ENCODE data around the gene PTRHD1. TPM values are rescaled to one million over a fixed set of nuclear protein-coding genes. Genes with fewer than 3 reads are reported as not detected.
A peak's percentile ranks its signal among the peaks of the same experiment; 100 is the strongest.

The PTRHD1 gene
- total RNA-seq, 1 donor from 2014 or later, result 25.9 TPM

GRCh38 chr2:24833821-24834732 lies 40.9 kb upstream of the PTRHD1 start:
- DNase-seq (ENCODE audit: low spot score), result no peak
- no peaks in the 10 kb centered on the region for H3K27me3 Mint-ChIP-seq (ENCODE audit: low read depth)
- peaks cover 24% of the 10 kb centered on the region for H3K36me3 Mint-ChIP-seq (ENCODE audit: low read depth)
- intact Hi-C loops (cut with micrococcal nuclease), result no loop called here
- no peaks in the 10 kb centered on the region for H3K9me3 Mint-ChIP-seq
- no peak overlapping the region for H3K4me3 Mint-ChIP-seq (ENCODE audit: low read depth)
- H3K4me1 Mint-ChIP-seq (ENCODE audit: low read depth), result no peaks in the 10 kb centered on the region
- H3K27ac Mint-ChIP-seq, result no peak overlapping the region

GRCh38 chr2:24832931-24833701 lies 39.9 kb upstream of the PTRHD1 start:
- peak overlapping the region; percentile 1 for H3K27ac Mint-ChIP-seq
- no peak for DNase-seq (ENCODE audit: low spot score)
- H3K9me3 Mint-ChIP-seq, result no peaks in the 10 kb centered on the region
- H3K36me3 Mint-ChIP-seq (ENCODE audit: low read depth), result peaks cover 24% of the 10 kb centered on the region
- no peak overlapping the region for H3K4me3 Mint-ChIP-seq (ENCODE audit: low read depth)
- H3K27me3 Mint-ChIP-seq (ENCODE audit: low read depth), result no peaks in the 10 kb centered on the region
- no peaks in the 10 kb centered on the region for H3K4me1 Mint-ChIP-seq (ENCODE audit: low read depth)
- intact Hi-C loops (cut with micrococcal nuclease), result no loop called here

DNA sequence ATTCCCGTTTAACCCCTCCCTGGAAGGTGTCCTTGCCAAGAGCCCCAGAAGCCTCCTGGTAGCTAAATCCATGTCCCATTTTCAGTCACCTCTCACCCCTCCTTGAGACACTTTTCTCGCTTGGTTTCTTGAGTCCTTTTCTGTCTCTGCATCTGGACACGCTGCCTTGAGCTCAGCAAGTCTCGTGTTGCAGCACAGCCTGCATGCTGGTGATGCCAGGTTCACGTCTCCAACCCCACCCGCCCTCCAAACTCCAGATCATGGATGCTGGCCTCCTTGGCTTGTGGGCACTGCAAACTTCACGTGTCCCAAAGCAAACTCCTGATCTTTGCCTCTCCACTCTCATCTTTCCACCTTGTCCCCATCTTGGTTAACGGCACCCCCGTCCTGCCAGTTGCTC lies 39.3 kb upstream of the PTRHD1 start:
- H3K36me3 Mint-ChIP-seq (ENCODE audit: low read depth), result peaks cover 30% of the 10 kb centered on the region
- H3K9me3 Mint-ChIP-seq, result no peaks in the 10 kb centered on the region
- H3K4me3 Mint-ChIP-seq (ENCODE audit: low read depth), result no peak overlapping the region
- no peaks in the 10 kb centered on the region for H3K27me3 Mint-ChIP-seq (ENCODE audit: low read depth)
- intact Hi-C loops (cut with micrococcal nuclease), result no loop called here
- no peak for DNase-seq (ENCODE audit: low spot score)
- H3K4me1 Mint-ChIP-seq (ENCODE audit: low read depth), result no peaks in the 10 kb centered on the region
- no peak overlapping the region for H3K27ac Mint-ChIP-seq

DNA sequence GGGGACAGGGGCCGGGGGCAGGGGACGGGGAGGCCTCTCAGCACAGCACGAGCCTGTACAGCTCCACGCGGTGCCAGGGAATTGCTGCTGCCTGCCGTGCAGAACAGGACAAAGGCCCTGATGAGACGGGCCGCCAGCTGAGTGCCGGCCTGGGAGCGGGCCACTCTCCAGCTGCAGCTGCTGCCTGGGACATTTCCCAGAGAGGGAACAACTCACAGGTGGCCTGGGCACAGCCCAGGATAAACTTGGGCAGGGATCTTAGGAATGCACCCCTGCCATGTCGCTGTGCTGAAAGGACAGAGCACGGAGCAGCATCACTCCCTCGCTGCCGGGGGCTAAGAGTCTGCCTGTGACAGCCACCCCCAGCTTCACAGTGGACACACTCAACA lies 38.9 kb upstream of the PTRHD1 start:
- no peaks in the 10 kb centered on the region for H3K27me3 Mint-ChIP-seq (ENCODE audit: low read depth)
- intact Hi-C loops (cut with micrococcal nuclease), result no loop called here
- peaks cover 4% of the 10 kb centered on the region for H3K4me1 Mint-ChIP-seq (ENCODE audit: low read depth)
- H3K27ac Mint-ChIP-seq, result no peak overlapping the region
- H3K4me3 Mint-ChIP-seq (ENCODE audit: low read depth), result no peak overlapping the region
- no peak for DNase-seq (ENCODE audit: low spot score)
- H3K36me3 Mint-ChIP-seq (ENCODE audit: low read depth), result peaks cover 30% of the 10 kb centered on the region
- H3K9me3 Mint-ChIP-seq, result no peaks in the 10 kb centered on the region

- H3K27me3 Mint-ChIP-seq (ENCODE audit: low read depth), result no peaks in the 10 kb centered on the region
Measured at GRCh38 chr2:24831221-24832072, 38.3 kb upstream of the PTRHD1 start.

GRCh38 chr2:24830786-24831185 lies 37.6 kb upstream of the PTRHD1 start:
- no peak overlapping the region for H3K27ac Mint-ChIP-seq
- DNase-seq (ENCODE audit: low spot score), result no peak
- no peaks in the 10 kb centered on the region for H3K27me3 Mint-ChIP-seq (ENCODE audit: low read depth)
- no peak overlapping the region for H3K4me3 Mint-ChIP-seq (ENCODE audit: low read depth)
- no peaks in the 10 kb centered on the region for H3K9me3 Mint-ChIP-seq
- intact Hi-C loops (cut with micrococcal nuclease), result no loop called here
- H3K4me1 Mint-ChIP-seq (ENCODE audit: low read depth), result peaks cover 17% of the 10 kb centered on the region
- H3K36me3 Mint-ChIP-seq (ENCODE audit: low read depth), result peaks cover 29% of the 10 kb centered on the region

More at GRCh38 chr2:24831221-24832072, 38.3 kb upstream of the PTRHD1 start:
- intact Hi-C loops (cut with micrococcal nuclease), result no loop called here
- Mint-ChIP-seq H3K4me3 (ENCODE audit: low read depth) (no peak overlapping the region), H3K27ac (no peak overlapping the region), H3K4me1 (ENCODE audit: low read depth) (peaks cover 11% of the 10 kb centered on the region), H3K9me3 (no peaks in the 10 kb centered on the region), H3K36me3 (ENCODE audit: low read depth) (peaks cover 26% of the 10 kb centered on the region)
- DNase-seq (ENCODE audit: low spot score), result no peak

GRCh38 chr2:24830351-24830750 lies 37.2 kb upstream of the PTRHD1 start:
- Mint-ChIP-seq H3K4me1 (ENCODE audit: low read depth) (peaks cover 21% of the 10 kb centered on the region), H3K27ac (no peak overlapping the region), H3K36me3 (ENCODE audit: low read depth) (peaks cover 33% of the 10 kb centered on the region), H3K27me3 (ENCODE audit: low read depth) (no peaks in the 10 kb centered on the region), H3K9me3 (no peaks in the 10 kb centered on the region), H3K4me3 (ENCODE audit: low read depth) (no peak overlapping the region)
- DNase-seq (ENCODE audit: low spot score), result no peak
- intact Hi-C loops (cut with micrococcal nuclease), result no loop called here

GRCh38 chr2:24828238-24828996 lies 35.2 kb upstream of the PTRHD1 start:
- intact Hi-C loops (cut with micrococcal nuclease), result loop anchor here (5.0 kb wide), 2 partner anchors 216 to 251 kb away; no protein-coding TSS in a partner anchor
- no peaks in the 10 kb centered on the region for H3K9me3 Mint-ChIP-seq
- DNase-seq (ENCODE audit: low spot score), result no peak
- peaks cover 42% of the 10 kb centered on the region for H3K36me3 Mint-ChIP-seq (ENCODE audit: low read depth)
- no peaks in the 10 kb centered on the region for H3K27me3 Mint-ChIP-seq (ENCODE audit: low read depth)
- no peak overlapping the region for H3K27ac Mint-ChIP-seq
- H3K4me3 Mint-ChIP-seq (ENCODE audit: low read depth), result no peak overlapping the region
- peaks cover 21% of the 10 kb centered on the region for H3K4me1 Mint-ChIP-seq (ENCODE audit: low read depth)

- peaks cover 21% of the 10 kb centered on the region for H3K4me1 Mint-ChIP-seq (ENCODE audit: low read depth)
- peaks cover 50% of the 10 kb centered on the region for H3K36me3 Mint-ChIP-seq (ENCODE audit: low read depth)
- H3K27ac Mint-ChIP-seq, result peak overlapping the region; percentile 93
- H3K9me3 Mint-ChIP-seq, result no peaks in the 10 kb centered on the region
- intact Hi-C loops (cut with micrococcal nuclease), result loop anchor here (1.0 to 5.0 kb wide), 3 partner anchors 215 to 417 kb away; no protein-coding TSS in a partner anchor
- DNase-seq (ENCODE audit: low spot score), result peak; percentile 61
- H3K4me3 Mint-ChIP-seq (ENCODE audit: low read depth), result no peak overlapping the region
- H3K27me3 Mint-ChIP-seq (ENCODE audit: low read depth), result no peaks in the 10 kb centered on the region
Measured at GRCh38 chr2:24827321-24828237, 34.4 kb upstream of the PTRHD1 start.

DNA sequence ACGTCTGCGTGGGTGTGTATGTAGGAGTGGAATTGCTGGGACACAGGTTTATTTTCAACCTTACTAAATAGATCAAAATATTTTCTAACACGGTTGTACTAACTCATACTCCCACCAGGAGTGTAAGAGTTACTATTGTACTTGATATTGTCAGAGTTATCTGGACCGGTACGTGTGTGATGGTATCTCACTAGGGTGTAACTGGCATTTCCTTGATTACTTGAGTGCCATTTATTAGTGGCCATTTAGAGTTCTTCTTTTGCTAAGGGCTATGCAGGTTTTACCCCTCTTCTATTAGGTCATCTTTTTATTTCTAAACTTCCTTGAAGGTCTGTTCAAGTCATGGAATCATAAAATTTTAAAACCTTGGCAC lies 33.6 kb upstream of the PTRHD1 start:
- Mint-ChIP-seq H3K27ac (peak overlapping the region; percentile 93), H3K27me3 (ENCODE audit: low read depth) (no peaks in the 10 kb centered on the region), H3K36me3 (ENCODE audit: low read depth) (peaks cover 57% of the 10 kb centered on the region), H3K9me3 (no peaks in the 10 kb centered on the region), H3K4me1 (ENCODE audit: low read depth) (peaks cover 21% of the 10 kb centered on the region), H3K4me3 (ENCODE audit: low read depth) (no peak overlapping the region)
- DNase-seq (ENCODE audit: low spot score), result no peak
- intact Hi-C loops (cut with micrococcal nuclease), result loop anchor here (1.0 to 5.0 kb wide), 4 partner anchors 33 to 416 kb away; partner anchors contain the start of genes CENPO and PTRHD1

All from activated T-helper 2 cell treated with anti-CD3 and anti-CD28 coated beads, Interferon-gamma antibody, Interleukin-2, Interleukin-4, amounts not matched to agents 10 μg/mL and 5 μg/mL and 100 μg/mL, durations not matched to agents 14 hours and 24 hours and 36 hours (primary cell).